Ectodermal cell (in vitro differentiated cells): ENCODE data around the gene BABAM2.

Source experiments
- H3K27ac ChIP-seq: 2 replicates; pipeline ENCODE4 v1.7.0; 2013; ENCODE audit warnings: mild to moderate bottlenecking, low read depth, low read length; ENCODE audit not compliant: insufficient read depth, poor library complexity, severe bottlenecking
- H3K27me3 ChIP-seq: 2 replicates; pipeline ENCODE4 v1.7.0; 2013; ENCODE audit warnings: mild to moderate bottlenecking, low read length; ENCODE audit not compliant: insufficient read depth, control insufficient read depth, poor library complexity, severe bottlenecking
- H3K36me3 ChIP-seq: one replicate; pipeline ENCODE4 v1.7.0; 2013; ENCODE audit warnings: low read length; ENCODE audit not compliant: control insufficient read depth, insufficient read depth
- H3K4me1 ChIP-seq: one replicate; pipeline ENCODE4 v1.7.0; 2013; ENCODE audit warnings: low read length; ENCODE audit not compliant: control insufficient read depth, insufficient read depth
- H3K4me3 ChIP-seq: 2 replicates; pipeline ENCODE4 v1.7.0; 2013; ENCODE audit warnings: low read depth, low read length, control low read depth; ENCODE audit not compliant: insufficient read depth
- H3K9me3 ChIP-seq: 2 replicates; pipeline ENCODE4 v1.7.0; 2013; ENCODE audit warnings: mild to moderate bottlenecking, low read length, moderate library complexity; ENCODE audit not compliant: control insufficient read depth
- whole genome bisulfite sequencing, 2 experiments: methylation state at CpG; one replicate each; pipeline ENCODE4 v1.1.7; 2013; ENCODE audit warnings: missing lambda C conversion rate in 2 of 2; 5-methylcytosine and 5-hydroxymethylcytosine counted together

BABAM2 gene

GRCh38 chr2:28351621-28352020, 461.1 kb downstream of the BABAM2 start:
- no peak overlapping the region for H3K27ac ChIP-seq
- no peaks in the 10 kb centered on the region for H3K27me3 ChIP-seq
- peaks cover 4% of the 10 kb centered on the region for H3K4me1 ChIP-seq
- WGBS, 2 experiments, result 95 to 96% methylated on average over 5 of the region's 5 CpGs
- no peaks in the 10 kb centered on the region for H3K9me3 ChIP-seq
- H3K36me3 ChIP-seq, result no peaks in the 10 kb centered on the region
- no peak overlapping the region for H3K4me3 ChIP-seq

GRCh38 chr2:28352104-28352503, 461.6 kb downstream of the BABAM2 start:
- WGBS, 2 experiments, result 83 to 88% methylated on average over 5 of the region's 5 CpGs
- Histone ChIP-seq H3K36me3 (no peaks in the 10 kb centered on the region), H3K4me3 (no peak overlapping the region), H3K27me3 (no peaks in the 10 kb centered on the region), H3K27ac (no peak overlapping the region), H3K9me3 (no peaks in the 10 kb centered on the region), H3K4me1 (peaks cover 4% of the 10 kb centered on the region)

- Histone ChIP-seq H3K4me3 (no peak overlapping the region), H3K4me1 (peaks cover 4% of the 10 kb centered on the region), H3K36me3 (no peaks in the 10 kb centered on the region), H3K27ac (no peak overlapping the region), H3K27me3 (no peaks in the 10 kb centered on the region), H3K9me3 (no peaks in the 10 kb centered on the region)
- WGBS, 2 experiments, result 81 to 83% methylated on average over 16 of the region's 16 CpGs
Observed at GRCh38 chr2:28352610-28353195, 462.2 kb downstream of the BABAM2 start.

GRCh38 chr2:28354920-28355520, 464.5 kb downstream of the BABAM2 start:
- H3K9me3 ChIP-seq, result no peaks in the 10 kb centered on the region
- no peaks in the 10 kb centered on the region for H3K36me3 ChIP-seq
- H3K27me3 ChIP-seq, result no peaks in the 10 kb centered on the region
- WGBS, 2 experiments, result 94% methylated on average over 10 of the region's 10 CpGs
- H3K27ac ChIP-seq, result no peak overlapping the region
- H3K4me1 ChIP-seq, result peaks cover 4% of the 10 kb centered on the region
- H3K4me3 ChIP-seq, result no peak overlapping the region

- no peak overlapping the region for H3K27ac ChIP-seq
- 90 to 96% methylated on average over 6 of the region's 6 CpGs for WGBS, 2 experiments
Observed at GRCh38 chr2:28355521-28356094, 465.1 kb downstream of the BABAM2 start.

GRCh38 chr2:28356095-28356911, 465.8 kb downstream of the BABAM2 start:
- Histone ChIP-seq H3K9me3 (no peaks in the 10 kb centered on the region), H3K36me3 (no peaks in the 10 kb centered on the region), H3K27me3 (no peaks in the 10 kb centered on the region), H3K4me1 (no peaks in the 10 kb centered on the region), H3K4me3 (no peak overlapping the region), H3K27ac (no peak overlapping the region)
- WGBS, 2 experiments, result 80 to 83% methylated on average over 17 of the region's 17 CpGs

More at GRCh38 chr2:28355521-28356094, 465.1 kb downstream of the BABAM2 start:
- H3K27me3 ChIP-seq, result no peaks in the 10 kb centered on the region
- H3K4me1 ChIP-seq, result peaks cover 2% of the 10 kb centered on the region
- H3K4me3 ChIP-seq, result no peak overlapping the region
- no peaks in the 10 kb centered on the region for H3K36me3 ChIP-seq
- no peaks in the 10 kb centered on the region for H3K9me3 ChIP-seq

GRCh38 chr2:28357055-28357454, 466.5 kb downstream of the BABAM2 start:
- no peak overlapping the region for H3K4me3 ChIP-seq
- H3K27me3 ChIP-seq, result no peaks in the 10 kb centered on the region
- WGBS, 2 experiments, result 94 to 95% methylated on average over 5 of the region's 5 CpGs
- H3K9me3 ChIP-seq, result no peaks in the 10 kb centered on the region
- H3K4me1 ChIP-seq, result no peaks in the 10 kb centered on the region
- no peak overlapping the region for H3K27ac ChIP-seq
- no peaks in the 10 kb centered on the region for H3K36me3 ChIP-seq

- Histone ChIP-seq H3K27ac (no peak overlapping the region), H3K4me1 (peaks cover 7% of the 10 kb centered on the region), H3K36me3 (no peaks in the 10 kb centered on the region), H3K4me3 (no peak overlapping the region), H3K27me3 (no peaks in the 10 kb centered on the region), H3K9me3 (no peaks in the 10 kb centered on the region)
- 81 to 82% methylated on average over 18 to 19 of the region's 19 CpGs for WGBS, 2 experiments
Observed at GRCh38 chr2:28357948-28358667, 467.6 kb downstream of the BABAM2 start.

GRCh38 chr2:28358668-28359201, 468.2 kb downstream of the BABAM2 start:
- H3K36me3 ChIP-seq, result no peaks in the 10 kb centered on the region
- no peaks in the 10 kb centered on the region for H3K27me3 ChIP-seq
- peaks cover 13% of the 10 kb centered on the region for H3K4me1 ChIP-seq
- no peak overlapping the region for H3K27ac ChIP-seq
- no peak overlapping the region for H3K4me3 ChIP-seq
- H3K9me3 ChIP-seq, result no peaks in the 10 kb centered on the region
- WGBS, 2 experiments, result 94% methylated on average over 7 of the region's 7 CpGs
